Mesenchymal stem cell (in vitro differentiated cells and primary cell): ENCODE measurements around the gene SMURF1.

Experiments used
- DNase-seq: peaks from one replicate; pipeline ENCODE4 v3.0.0-alpha.2; 2013
- H2AFZ ChIP-seq: one replicate; pipeline ENCODE4 v1.6.1; 2013; ENCODE audit warnings: low read depth, mild to moderate bottlenecking, control low read depth, inconsistent platforms, low read length, moderate library complexity
- H2AK5ac ChIP-seq: 2 replicates; pipeline ENCODE4 v1.6.1; 2013; ENCODE audit warnings: low read length, moderate library complexity, mild to moderate bottlenecking, inconsistent platforms; ENCODE audit not compliant: severe bottlenecking
- H2BK120ac ChIP-seq: one replicate; pipeline ENCODE4 v1.6.1; 2013; ENCODE audit warnings: low read depth, mild to moderate bottlenecking, inconsistent platforms, low read length, moderate library complexity
- H2BK12ac ChIP-seq, 2 experiments: one replicate each; pipeline ENCODE4 v1.6.1; 2013; ENCODE audit warnings: inconsistent platforms in 2 of 2, low read length in 2 of 2, mild to moderate bottlenecking in 2 of 2, moderate library complexity in 2 of 2, control low read depth in 1 of 2
- H2BK15ac ChIP-seq: one replicate; pipeline ENCODE4 v1.6.1; 2013; ENCODE audit warnings: mild to moderate bottlenecking, low read depth, inconsistent platforms; ENCODE audit not compliant: poor library complexity, severe bottlenecking
- H2BK5ac ChIP-seq: 2 replicates; pipeline ENCODE4 v1.6.1; 2013; ENCODE audit warnings: low read depth, mild to moderate bottlenecking, low read length, control low read depth, inconsistent platforms; ENCODE audit not compliant: poor library complexity, severe bottlenecking
- H3K14ac ChIP-seq, 2 experiments: one replicate each; pipeline ENCODE4 v1.6.1; 2013; ENCODE audit warnings: inconsistent platforms in 2 of 2, low read length in 2 of 2, control low read depth in 1 of 2, mild to moderate bottlenecking in 1 of 2, moderate library complexity in 1 of 2
- H3K18ac ChIP-seq, 2 experiments: one replicate each; pipeline ENCODE4 v1.6.1; 2013; ENCODE audit warnings: inconsistent platforms in 2 of 2, low read length in 2 of 2, control low read depth in 1 of 2, low read depth in 1 of 2, mild to moderate bottlenecking in 1 of 2
- H3K23ac ChIP-seq, 2 experiments: one replicate each; pipeline ENCODE4 v1.6.1; 2013; ENCODE audit warnings: inconsistent platforms in 2 of 2, low read length in 2 of 2, mild to moderate bottlenecking in 2 of 2, moderate library complexity in 2 of 2, control low read depth in 1 of 2
- H3K27ac ChIP-seq: 2 replicates; pipeline ENCODE4 v1.5.1; 2013; ENCODE audit warnings: mild to moderate bottlenecking, moderate library complexity, low read length, control low read depth, inconsistent platforms; ENCODE audit not compliant: poor library complexity, severe bottlenecking
- H3K27me3 ChIP-seq, 2 experiments: 2 replicates each; pipeline versions ENCODE4 v1.6.1 to v1.7.0; 2013; ENCODE audit warnings: low read length in 2 of 2, mild to moderate bottlenecking in 2 of 2, moderate library complexity in 2 of 2, control low read depth in 1 of 2, inconsistent platforms in 1 of 2; ENCODE audit not compliant: control insufficient read depth in 1 of 2, insufficient read depth in 1 of 2
- H3K36me3 ChIP-seq, 2 experiments: 2 replicates each; pipeline versions ENCODE4 v1.6.1 to v1.7.0; 2013; ENCODE audit warnings: low read length in 2 of 2, control low read depth in 1 of 2, inconsistent platforms in 1 of 2, low read depth in 1 of 2, mild to moderate bottlenecking in 1 of 2; ENCODE audit not compliant: insufficient read depth in 2 of 2, control insufficient read depth in 1 of 2
- H3K4ac ChIP-seq, 2 experiments: one replicate each; pipeline ENCODE4 v1.6.1; 2013; ENCODE audit warnings: inconsistent platforms in 2 of 2, low read length in 2 of 2, mild to moderate bottlenecking in 2 of 2, moderate library complexity in 2 of 2, control low read depth in 1 of 2, low read depth in 1 of 2
- H3K4me1 ChIP-seq: 2 replicates; pipeline ENCODE4 v1.6.1; 2013; ENCODE audit warnings: low read depth, low read length, control low read depth; ENCODE audit not compliant: control insufficient read depth, insufficient read depth
- H3K4me2 ChIP-seq: 2 replicates; pipeline ENCODE4 v1.6.1; 2013; ENCODE audit warnings: low read length, mild to moderate bottlenecking, inconsistent platforms; ENCODE audit not compliant: poor library complexity, severe bottlenecking
- H3K4me3 ChIP-seq, 2 experiments: 2 replicates each; pipeline versions ENCODE4 v1.5.1 to v1.7.0; 2013; ENCODE audit warnings: low read length in 2 of 2, mild to moderate bottlenecking in 2 of 2, control low read depth in 1 of 2, low read depth in 1 of 2; ENCODE audit not compliant: insufficient read depth in 1 of 2
- H3K79me1 ChIP-seq: replicated peaks from 2 replicates; pipeline ENCODE4 v1.6.1; 2013; ENCODE audit warnings: mild to moderate bottlenecking, control low read depth, low read length, inconsistent platforms; ENCODE audit not compliant: poor library complexity, severe bottlenecking
- H3K9ac ChIP-seq: 2 replicates; pipeline ENCODE4 v1.7.0; 2013; ENCODE audit warnings: mild to moderate bottlenecking, low read length, moderate library complexity
- H3K9me3 ChIP-seq: 2 replicates; pipeline ENCODE4 v1.7.0; 2013; ENCODE audit warnings: mild to moderate bottlenecking, low read length; ENCODE audit not compliant: control insufficient read depth
- H4K8ac ChIP-seq: one replicate; pipeline ENCODE4 v1.6.1; 2013; ENCODE audit warnings: inconsistent platforms, mild to moderate bottlenecking, low read length, moderate library complexity
- H4K91ac ChIP-seq: one replicate; pipeline ENCODE4 v1.6.1; 2013; ENCODE audit warnings: mild to moderate bottlenecking, low read length, inconsistent platforms
- WGBS: methylation state at CpG from one replicate; pipeline ENCODE4 v1.1.7; 2013; ENCODE audit warnings: mixed read lengths; 5-methylcytosine and 5-hydroxymethylcytosine counted together

The SMURF1 gene

GRCh38 chr7:99189222-99189621 is 45.3 kb upstream of the SMURF1 start:
- H3K23ac ChIP-seq: no peak overlapping the region
- H4K8ac ChIP-seq: no peak overlapping the region

GRCh38 chr7:99188221-99188620 is 44.3 kb upstream of the SMURF1 start:
- Histone ChIP-seq H4K8ac (no peak overlapping the region), H3K4me3 (no peak overlapping the region), H3K4me2 (no peak overlapping the region), H3K4ac (no peak overlapping the region), H3K23ac (no peak overlapping the region), H2BK5ac (no peak overlapping the region), H3K4me1 (no peaks in the 10 kb centered on the region), H3K9ac (no peak overlapping the region), H3K79me1 (no peaks in the 10 kb centered on the region), H3K9me3 (no peaks in the 10 kb centered on the region), H2BK12ac (no peak overlapping the region), H4K91ac (peak overlapping the region; percentile 2), H2BK120ac (no peak overlapping the region), H3K27me3 (peaks cover 0 to 16% of the 10 kb centered on the region in 2 experiments), H3K36me3 (no peaks in the 10 kb centered on the region), H2BK15ac (no peak overlapping the region), H2AK5ac (no peak overlapping the region), H3K27ac (no peak overlapping the region), H3K18ac (no peak overlapping the region), H2AFZ (no peak overlapping the region), H3K14ac (no peak overlapping the region)
- DNase-seq: no peak
- WGBS: 95% methylated on average over 15 of the region's 15 CpGs

More at GRCh38 chr7:99189222-99189621, 45.3 kb upstream of the SMURF1 start:
- Histone ChIP-seq H2BK12ac (no peak overlapping the region), H4K91ac (no peak overlapping the region), H3K4me1 (no peaks in the 10 kb centered on the region), H3K4me3 (no peak overlapping the region), H3K18ac (no peak overlapping the region), H2BK120ac (no peak overlapping the region), H3K9ac (no peak overlapping the region), H2BK5ac (no peak overlapping the region), H3K14ac (no peak overlapping the region), H3K36me3 (no peaks in the 10 kb centered on the region), H2BK15ac (no peak overlapping the region), H3K79me1 (no peaks in the 10 kb centered on the region), H3K27ac (no peak overlapping the region), H2AFZ (no peak overlapping the region), H3K27me3 (peaks cover 0 to 16% of the 10 kb centered on the region in 2 experiments), H3K9me3 (no peaks in the 10 kb centered on the region), H3K4ac (no peak overlapping the region), H2AK5ac (no peak overlapping the region), H3K4me2 (no peak overlapping the region)
- DNase-seq: no peak
- 100% methylated on average over 1 of the region's 1 CpG for WGBS

- no peak overlapping the region for H3K4ac ChIP-seq
- no peak overlapping the region for H4K8ac ChIP-seq
- H2BK12ac ChIP-seq: no peak overlapping the region
- H3K79me1 ChIP-seq: no peaks in the 10 kb centered on the region
- H2BK120ac ChIP-seq: no peak overlapping the region
- H3K4me2 ChIP-seq: no peak overlapping the region
- no peak overlapping the region for H2AFZ ChIP-seq
- 74% methylated on average over 14 of the region's 15 CpGs for WGBS
- no peak overlapping the region for H3K27ac ChIP-seq
- H3K4me3 ChIP-seq: no peak overlapping the region
- no peaks in the 10 kb centered on the region for H3K4me1 ChIP-seq
- no peak overlapping the region for H3K18ac ChIP-seq
- H3K14ac ChIP-seq: no peak overlapping the region
- H4K91ac ChIP-seq: no peak overlapping the region
- H3K27me3 ChIP-seq: peaks cover 10 to 20% of the 10 kb centered on the region in 2 experiments
- H3K23ac ChIP-seq: no peak overlapping the region
- no peak overlapping the region for H2AK5ac ChIP-seq
- DNase-seq: no peak
- no peak overlapping the region for H3K9ac ChIP-seq
- H3K36me3 ChIP-seq: no peaks in the 10 kb centered on the region
- H2BK15ac ChIP-seq: no peak overlapping the region
- H2BK5ac ChIP-seq: no peak overlapping the region
- H3K9me3 ChIP-seq: no peaks in the 10 kb centered on the region
These were observed 40.8 kb upstream of the SMURF1 start for GRCh38 chr7:99184532-99185218.

GRCh38 chr7:99180067-99180650 is 36.3 kb upstream of the SMURF1 start:
- no peak overlapping the region for H3K4ac ChIP-seq
- H2BK120ac ChIP-seq: no peak overlapping the region
- peaks cover 17 to 19% of the 10 kb centered on the region in 2 experiments for H3K27me3 ChIP-seq
- no peak overlapping the region for H2BK5ac ChIP-seq
- H2AFZ ChIP-seq: no peak overlapping the region
- no peak overlapping the region for H3K18ac ChIP-seq
- no peak overlapping the region for H2BK12ac ChIP-seq
- no peaks in the 10 kb centered on the region for H3K4me1 ChIP-seq
- H3K79me1 ChIP-seq: no peaks in the 10 kb centered on the region
- WGBS: 83% methylated on average over 11 of the region's 12 CpGs
- no peaks in the 10 kb centered on the region for H3K36me3 ChIP-seq
- no peak overlapping the region for H3K9ac ChIP-seq
- H2AK5ac ChIP-seq: no peak overlapping the region
- H3K14ac ChIP-seq: no peak overlapping the region
- H3K4me2 ChIP-seq: no peak overlapping the region
- H4K91ac ChIP-seq: no peak overlapping the region
- no peak overlapping the region for H4K8ac ChIP-seq
- no peak overlapping the region for H3K4me3 ChIP-seq
- DNase-seq: no peak
- H3K27ac ChIP-seq: no peak overlapping the region
- H2BK15ac ChIP-seq: no peak overlapping the region
- no peaks in the 10 kb centered on the region for H3K9me3 ChIP-seq
- H3K23ac ChIP-seq: no peak overlapping the region
